ENCODE data around the gene FOXG1.

The FOXG1 gene

GRCh38 chr14:28777471-28778137 is 11.0 kb downstream of the FOXG1 start:
- H3K27ac ChIP-seq = no peak overlapping the region

GRCh38 chr14:28778138-28779117 is 11.8 kb downstream of the FOXG1 start:
- Histone ChIP-seq H3K9ac (ENCODE audit: insufficient read length) (no peak overlapping the region), H3K9me3 (ENCODE audit: low read depth, low read length) (no peaks in the 10 kb centered on the region), H3K4me3 (no peak overlapping the region), H3K27ac (no peak overlapping the region), H3K36me3 (ENCODE audit: insufficient read depth, low read length) (no peaks in the 10 kb centered on the region)
- TF ChIP-seq FOXP2 (optimal IDR thresholded peaks at IDR 0.05; ENCODE audit: control extremely low read depth, extremely low read length, insufficient read depth) (no peak), EZH2 (IDR thresholded peaks at IDR 0.05) (no peak), POLR2AphosphoS5 (IDR thresholded peaks at IDR 0.05; ENCODE audit: borderline replicate concordance, low read depth, low read length) (no peak)
- no peak for DNase-seq (ENCODE audit: low read depth, low spot score)

More at GRCh38 chr14:28777471-28778137, 11.0 kb downstream of the FOXG1 start:
- Histone ChIP-seq H3K36me3 (ENCODE audit: insufficient read depth, low read length) (no peaks in the 10 kb centered on the region), H3K9me3 (ENCODE audit: low read depth, low read length) (no peaks in the 10 kb centered on the region), H3K4me3 (no peak overlapping the region), H3K9ac (ENCODE audit: insufficient read length) (no peak overlapping the region)
- TF ChIP-seq FOXP2 (optimal IDR thresholded peaks at IDR 0.05; ENCODE audit: control extremely low read depth, extremely low read length, insufficient read depth) (no peak), POLR2AphosphoS5 (IDR thresholded peaks at IDR 0.05; ENCODE audit: borderline replicate concordance, low read depth, low read length) (no peak), EZH2 (IDR thresholded peaks at IDR 0.05) (no peak)
- no peak for DNase-seq (ENCODE audit: low read depth, low spot score)

GRCh38 chr14:28779456-28779855 is 12.9 kb downstream of the FOXG1 start:
- TF ChIP-seq POLR2AphosphoS5 (IDR thresholded peaks at IDR 0.05; ENCODE audit: borderline replicate concordance, low read depth, low read length) (no peak), FOXP2 (optimal IDR thresholded peaks at IDR 0.05; ENCODE audit: control extremely low read depth, extremely low read length, insufficient read depth) (no peak), EZH2 (IDR thresholded peaks at IDR 0.05) (no peak)
- no peak overlapping the region for H3K4me3 ChIP-seq
- no peaks in the 10 kb centered on the region for H3K9me3 ChIP-seq (ENCODE audit: low read depth, low read length)
- H3K36me3 ChIP-seq (ENCODE audit: insufficient read depth, low read length) = no peaks in the 10 kb centered on the region
- H3K27ac ChIP-seq = no peak overlapping the region
- DNase-seq (ENCODE audit: low read depth, low spot score) = no peak
- no peak overlapping the region for H3K9ac ChIP-seq (ENCODE audit: insufficient read length)

GRCh38 chr14:28780843-28781820 is 14.5 kb downstream of the FOXG1 start:
- Histone ChIP-seq H3K27ac (no peak overlapping the region), H3K36me3 (ENCODE audit: insufficient read depth, low read length) (no peaks in the 10 kb centered on the region), H3K9me3 (ENCODE audit: low read depth, low read length) (no peaks in the 10 kb centered on the region), H3K9ac (ENCODE audit: insufficient read length) (no peak overlapping the region), H3K4me3 (no peak overlapping the region)
- no peak for DNase-seq (ENCODE audit: low read depth, low spot score)
- TF ChIP-seq FOXP2 (optimal IDR thresholded peaks at IDR 0.05; ENCODE audit: control extremely low read depth, extremely low read length, insufficient read depth) (no peak), POLR2AphosphoS5 (IDR thresholded peaks at IDR 0.05; ENCODE audit: borderline replicate concordance, low read depth, low read length) (no peak), EZH2 (IDR thresholded peaks at IDR 0.05) (no peak)

- H3K27ac ChIP-seq = no peak overlapping the region
- TF ChIP-seq POLR2AphosphoS5 (IDR thresholded peaks at IDR 0.05; ENCODE audit: borderline replicate concordance, low read depth, low read length) (no peak), EZH2 (IDR thresholded peaks at IDR 0.05) (no peak), FOXP2 (optimal IDR thresholded peaks at IDR 0.05; ENCODE audit: control extremely low read depth, extremely low read length, insufficient read depth) (no peak)
- H3K4me3 ChIP-seq = no peak overlapping the region
- no peaks in the 10 kb centered on the region for H3K9me3 ChIP-seq (ENCODE audit: low read depth, low read length)
- H3K9ac ChIP-seq (ENCODE audit: insufficient read length) = no peak overlapping the region
- H3K36me3 ChIP-seq (ENCODE audit: insufficient read depth, low read length) = no peaks in the 10 kb centered on the region
- DNase-seq (ENCODE audit: low read depth, low spot score) = no peak
Observed at GRCh38 chr14:28782301-28782700, 15.7 kb downstream of the FOXG1 start.

GRCh38 chr14:28783664-28784063 is 17.1 kb downstream of the FOXG1 start:
- no peak for TF ChIP-seq EZH2 (IDR thresholded peaks at IDR 0.05)
- TF ChIP-seq POLR2AphosphoS5 (IDR thresholded peaks at IDR 0.05; ENCODE audit: borderline replicate concordance, low read depth, low read length) = no peak
- TF ChIP-seq FOXP2 (optimal IDR thresholded peaks at IDR 0.05; ENCODE audit: control extremely low read depth, extremely low read length, insufficient read depth) = no peak
- H3K4me3 ChIP-seq = peak overlapping the region; percentile 71
- no peaks in the 10 kb centered on the region for H3K36me3 ChIP-seq (ENCODE audit: insufficient read depth, low read length)
- H3K27ac ChIP-seq = 0 out of 2 replicates have a peak overlapping the region, but pooled peaks have one; percentile 7
- no peaks in the 10 kb centered on the region for H3K9me3 ChIP-seq (ENCODE audit: low read depth, low read length)
- DNase-seq (ENCODE audit: low read depth, low spot score) = no peak
- H3K9ac ChIP-seq (ENCODE audit: insufficient read length) = no peak overlapping the region

GRCh38 chr14:28784096-28785048 is 17.8 kb downstream of the FOXG1 start:
- Histone ChIP-seq H3K27ac (0 out of 2 replicates have a peak overlapping the region, but pooled peaks have one; percentile 7), H3K36me3 (ENCODE audit: insufficient read depth, low read length) (no peaks in the 10 kb centered on the region), H3K4me3 (peak overlapping the region; percentile 71), H3K9ac (ENCODE audit: insufficient read length) (no peak overlapping the region), H3K9me3 (ENCODE audit: low read depth, low read length) (no peaks in the 10 kb centered on the region)
- DNase-seq (ENCODE audit: low read depth, low spot score) = no peak
- TF ChIP-seq POLR2AphosphoS5 (IDR thresholded peaks at IDR 0.05; ENCODE audit: borderline replicate concordance, low read depth, low read length) (no peak), FOXP2 (optimal IDR thresholded peaks at IDR 0.05; ENCODE audit: control extremely low read depth, extremely low read length, insufficient read depth) (no peak), EZH2 (IDR thresholded peaks at IDR 0.05) (no peak)
